Mucosa of stomach (tissue), 1 donor: Measurements from ENCODE around the gene RERE.

ENCODE experiments used
- H3K27me3 ChIP-seq: one replicate; pipeline ENCODE4 v1.7.0; 2013; ENCODE audit warnings: mild to moderate bottlenecking, low read length; ENCODE audit not compliant: control insufficient read depth, insufficient read depth
- H3K36me3 ChIP-seq: one replicate; pipeline ENCODE4 v1.7.0; 2013; ENCODE audit warnings: low read length; ENCODE audit not compliant: control insufficient read depth, insufficient read depth
- H3K4me1 ChIP-seq: one replicate; pipeline ENCODE4 v1.7.0; 2013; ENCODE audit warnings: mild to moderate bottlenecking, low read length; ENCODE audit not compliant: control insufficient read depth, insufficient read depth
- H3K4me3 ChIP-seq: one replicate; pipeline ENCODE4 v1.7.0; 2013; ENCODE audit warnings: low read length
- H3K9ac ChIP-seq: one replicate; pipeline ENCODE4 v1.7.0; 2013; ENCODE audit warnings: mild to moderate bottlenecking, low read length, moderate library complexity
- H3K9me3 ChIP-seq: one replicate; pipeline ENCODE4 v1.7.0; 2013; ENCODE audit warnings: mild to moderate bottlenecking, low read length, moderate library complexity; ENCODE audit not compliant: control insufficient read depth
- donor health status: Pancreatic carcinoma.

RERE gene

DNA sequence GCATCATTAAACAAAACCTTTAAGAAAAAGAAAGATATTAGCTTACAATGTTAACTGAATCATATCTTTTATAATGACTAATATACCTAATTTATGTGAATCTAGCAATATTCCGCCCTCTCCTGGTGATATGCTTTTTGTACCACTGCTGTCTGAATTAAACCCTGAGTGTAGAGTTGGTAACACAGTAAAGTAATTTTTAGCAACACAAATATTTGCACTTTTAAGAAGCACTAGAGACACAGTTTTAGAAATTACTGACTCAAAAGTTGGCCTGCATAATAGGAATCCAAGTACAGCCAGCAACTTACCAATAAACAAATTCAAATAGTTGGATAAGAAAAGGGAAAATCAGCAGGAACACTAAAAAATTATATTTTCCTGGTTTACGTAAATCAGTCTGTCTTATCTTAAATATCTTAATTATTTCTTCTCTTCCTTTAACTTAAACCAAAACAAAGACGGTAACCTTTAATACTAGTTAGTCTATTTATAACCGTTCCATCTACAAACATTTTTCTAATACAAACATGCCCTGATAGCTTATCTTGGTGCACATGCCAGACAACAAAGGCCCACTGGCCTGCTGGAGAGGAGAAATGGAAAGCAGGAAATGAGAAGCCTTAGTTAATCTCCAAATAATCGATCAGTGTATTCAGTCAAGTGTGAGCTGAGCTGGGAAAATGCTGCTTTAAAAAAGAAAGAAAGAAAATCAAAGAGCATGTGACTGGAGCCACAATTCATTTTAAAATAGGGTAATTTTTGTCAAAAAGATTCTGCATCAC, 246.0 kb downstream of the RERE start:
- H3K36me3 ChIP-seq, result no peaks in the 10 kb centered on the region
- H3K4me3 ChIP-seq, result no peak overlapping the region
- no peaks in the 10 kb centered on the region for H3K9me3 ChIP-seq
- no peaks in the 10 kb centered on the region for H3K27me3 ChIP-seq
- H3K4me1 ChIP-seq, result peaks cover 10% of the 10 kb centered on the region
- H3K9ac ChIP-seq, result no peak overlapping the region

DNA sequence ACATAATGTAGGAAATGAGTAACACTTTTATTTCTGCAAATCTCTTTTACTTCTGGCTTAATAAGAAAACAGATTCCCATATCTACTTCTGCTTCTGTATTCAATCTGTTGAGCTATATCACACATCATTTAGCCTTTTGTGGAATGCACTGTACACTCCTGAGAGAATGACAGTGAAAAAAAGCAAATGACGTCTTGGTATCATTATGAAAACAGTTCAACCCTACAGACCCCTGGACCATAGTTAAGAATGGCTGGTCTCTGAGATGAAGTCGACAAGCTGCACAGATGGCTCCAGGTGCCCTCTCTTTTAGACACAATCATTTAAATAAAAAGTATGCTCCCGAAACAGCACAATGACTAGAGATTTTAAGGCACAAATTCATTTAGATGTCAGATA, 247.0 kb downstream of the RERE start:
- Histone ChIP-seq H3K9me3 (no peaks in the 10 kb centered on the region), H3K4me1 (peaks cover 10% of the 10 kb centered on the region)

DNA sequence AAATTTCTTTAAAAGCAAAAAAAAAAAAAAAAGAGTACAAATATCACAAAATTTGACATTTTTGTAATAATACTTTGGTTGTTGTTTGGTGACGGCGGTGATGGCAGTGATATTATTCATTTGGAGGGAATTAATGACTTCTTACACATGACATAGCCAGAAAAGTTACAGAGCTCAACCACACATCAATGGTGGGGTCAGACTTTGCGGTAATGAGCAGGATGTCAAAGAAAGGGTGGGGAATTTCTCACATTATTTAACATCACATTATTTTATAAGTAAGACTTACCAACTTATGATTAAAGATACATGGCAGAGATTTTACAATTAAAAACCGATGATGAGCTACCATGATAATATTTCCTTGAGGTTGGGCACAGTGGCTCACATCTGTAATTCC, 248.2 kb downstream of the RERE start:
- no peaks in the 10 kb centered on the region for H3K27me3 ChIP-seq
- no peak overlapping the region for H3K9ac ChIP-seq
- peaks cover 10% of the 10 kb centered on the region for H3K4me1 ChIP-seq
- no peaks in the 10 kb centered on the region for H3K36me3 ChIP-seq
- H3K4me3 ChIP-seq, result no peak overlapping the region
- H3K9me3 ChIP-seq, result no peaks in the 10 kb centered on the region

More for the DNA sequence above, 247.0 kb downstream of the RERE start:
- Histone ChIP-seq H3K27me3 (no peaks in the 10 kb centered on the region), H3K36me3 (no peaks in the 10 kb centered on the region), H3K4me3 (no peak overlapping the region), H3K9ac (no peak overlapping the region)

DNA sequence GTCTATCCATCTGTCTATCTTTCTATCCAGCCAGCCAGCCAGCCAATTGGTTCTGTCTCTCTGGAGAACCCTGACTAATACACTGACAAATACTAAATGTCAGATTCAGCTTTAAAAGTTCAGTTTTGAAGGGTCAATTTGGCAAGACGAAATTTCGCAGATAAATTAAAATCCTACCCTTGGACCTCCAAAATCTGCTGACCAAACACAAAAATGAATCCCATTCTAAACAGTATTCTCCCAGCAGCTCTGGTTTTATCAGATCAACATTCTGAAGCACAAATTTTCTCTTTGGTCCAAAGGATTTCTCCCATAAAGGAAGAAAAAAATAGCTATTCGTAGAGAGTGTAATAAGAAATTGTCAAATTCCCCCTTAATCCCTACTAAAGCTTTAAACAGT, 248.6 kb downstream of the RERE start:
- Histone ChIP-seq H3K4me1 (peaks cover 14% of the 10 kb centered on the region), H3K36me3 (no peaks in the 10 kb centered on the region), H3K27me3 (no peaks in the 10 kb centered on the region), H3K9ac (no peak overlapping the region), H3K9me3 (no peaks in the 10 kb centered on the region), H3K4me3 (no peak overlapping the region)

DNA sequence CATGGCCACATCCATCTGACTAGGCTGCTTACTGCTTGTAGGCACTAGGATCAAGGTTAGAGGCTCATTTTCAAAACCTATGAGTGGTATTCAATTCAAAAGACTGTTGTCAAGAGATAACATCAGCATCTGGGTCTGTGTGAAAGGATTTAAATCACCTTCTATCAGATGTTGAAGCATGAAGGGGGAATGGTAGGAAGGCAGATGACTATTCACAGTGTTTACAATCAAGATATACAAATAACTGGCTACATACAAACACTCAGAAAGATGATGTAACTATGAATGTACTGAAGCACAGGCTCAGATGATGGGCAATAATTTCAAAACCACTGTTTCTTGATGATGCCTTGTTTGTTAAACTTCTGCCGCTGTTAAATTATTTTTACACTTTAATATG, 250.3 kb downstream of the RERE start:
- H3K9ac ChIP-seq, result no peak overlapping the region
- peaks cover 14% of the 10 kb centered on the region for H3K4me1 ChIP-seq
- H3K27me3 ChIP-seq, result no peaks in the 10 kb centered on the region
- no peaks in the 10 kb centered on the region for H3K36me3 ChIP-seq
- no peak overlapping the region for H3K4me3 ChIP-seq
- no peaks in the 10 kb centered on the region for H3K9me3 ChIP-seq

DNA sequence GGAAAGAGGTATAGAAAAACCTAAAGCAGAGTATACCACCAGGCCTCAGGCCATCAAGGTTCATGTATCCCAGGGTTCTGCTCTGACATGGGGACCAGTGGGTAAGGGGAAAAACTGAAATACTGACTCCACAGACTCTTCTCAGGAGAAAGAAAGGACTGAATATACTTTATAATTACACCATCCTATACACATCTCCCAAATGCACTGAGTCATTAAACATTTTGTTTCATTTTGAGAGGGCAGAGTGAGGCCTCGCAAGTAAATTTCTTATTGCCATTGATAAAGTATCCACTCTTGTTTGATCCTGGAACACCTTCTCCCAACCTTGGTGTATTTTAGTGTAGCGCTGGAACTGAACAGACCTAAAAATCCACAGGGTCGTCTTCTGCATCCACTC, 251.6 kb downstream of the RERE start:
- H3K36me3 ChIP-seq, result no peaks in the 10 kb centered on the region
- no peaks in the 10 kb centered on the region for H3K9me3 ChIP-seq
- H3K4me1 ChIP-seq, result peaks cover 4% of the 10 kb centered on the region
- H3K27me3 ChIP-seq, result no peaks in the 10 kb centered on the region
- no peak overlapping the region for H3K4me3 ChIP-seq
- H3K9ac ChIP-seq, result no peak overlapping the region

DNA sequence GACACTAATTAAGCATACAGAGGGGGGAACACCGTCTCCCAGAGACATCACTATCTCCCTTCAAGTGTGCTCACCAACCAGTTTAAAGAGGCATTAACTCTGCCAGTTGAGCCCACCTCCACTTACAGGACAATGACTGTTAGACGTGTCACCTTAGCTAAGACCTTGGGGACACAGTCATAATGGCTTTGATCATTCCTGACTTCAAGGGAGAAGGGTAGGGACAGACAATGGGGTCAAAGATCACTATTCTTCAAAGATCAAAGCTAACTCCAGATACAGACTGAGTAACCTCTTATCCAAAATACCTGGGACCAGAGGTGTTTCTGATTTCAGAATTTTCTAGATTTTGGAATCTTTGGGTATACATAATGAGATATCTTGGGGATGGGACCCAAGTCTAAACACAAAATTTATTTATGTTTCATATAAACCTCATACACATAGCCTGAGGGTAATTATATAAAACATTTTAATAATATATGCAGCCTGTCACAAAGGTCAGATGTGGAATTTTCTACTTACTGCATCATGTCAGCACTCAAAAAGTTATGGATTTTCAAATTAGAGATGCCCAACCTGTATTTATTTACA, 253.4 kb downstream of the RERE start:
- no peaks in the 10 kb centered on the region for H3K36me3 ChIP-seq
- peaks cover 4% of the 10 kb centered on the region for H3K4me1 ChIP-seq
- H3K9me3 ChIP-seq, result no peaks in the 10 kb centered on the region
- no peak overlapping the region for H3K9ac ChIP-seq
- no peaks in the 10 kb centered on the region for H3K27me3 ChIP-seq
- H3K4me3 ChIP-seq, result no peak overlapping the region

DNA sequence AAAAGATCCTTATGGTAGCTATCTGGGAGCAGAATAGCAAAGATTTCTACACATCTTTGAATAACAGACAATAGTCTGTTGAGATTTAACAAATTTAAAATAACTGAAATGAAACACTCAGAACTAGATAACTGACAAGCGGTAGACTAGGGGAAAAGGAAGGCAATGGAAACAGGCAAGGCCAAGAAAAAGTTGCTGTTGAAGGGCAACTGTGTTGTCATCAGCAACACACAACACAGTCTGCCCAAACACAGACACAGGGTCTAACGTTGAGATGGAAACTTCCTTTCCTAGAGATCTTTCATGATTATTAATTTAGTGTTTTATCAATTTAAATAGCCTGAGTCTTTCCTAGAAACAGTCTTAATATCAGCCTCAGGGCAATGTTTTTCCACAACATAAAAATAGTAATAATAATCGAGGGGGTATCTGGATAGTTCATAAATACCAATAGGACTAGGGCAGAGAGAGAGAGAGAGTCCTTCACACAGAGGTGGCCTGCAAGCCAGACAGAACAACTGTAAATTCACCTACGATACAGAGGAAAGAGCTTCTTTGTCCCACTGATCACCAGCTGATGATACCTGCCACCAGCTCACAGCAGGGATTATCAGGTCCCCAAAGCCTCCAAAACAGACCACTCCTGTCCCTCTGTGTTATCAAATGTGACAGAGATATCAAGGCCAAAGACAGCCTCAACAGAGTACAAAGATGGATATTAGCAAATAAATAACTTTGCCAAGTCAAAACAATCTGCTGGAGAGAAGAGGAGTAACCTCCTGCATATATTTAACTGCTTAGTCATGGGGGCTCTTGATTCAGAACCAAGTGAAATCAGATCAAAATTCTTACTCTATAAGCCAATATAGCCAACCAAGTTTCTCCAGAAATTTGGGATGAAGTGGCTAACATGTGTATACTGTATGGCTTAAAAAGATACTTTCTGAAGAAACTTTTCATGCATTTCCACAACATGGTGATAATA, 254.3 kb downstream of the RERE start:
- H3K4me1 ChIP-seq, result peaks cover 4% of the 10 kb centered on the region
- no peak overlapping the region for H3K9ac ChIP-seq
- no peaks in the 10 kb centered on the region for H3K27me3 ChIP-seq

DNA sequence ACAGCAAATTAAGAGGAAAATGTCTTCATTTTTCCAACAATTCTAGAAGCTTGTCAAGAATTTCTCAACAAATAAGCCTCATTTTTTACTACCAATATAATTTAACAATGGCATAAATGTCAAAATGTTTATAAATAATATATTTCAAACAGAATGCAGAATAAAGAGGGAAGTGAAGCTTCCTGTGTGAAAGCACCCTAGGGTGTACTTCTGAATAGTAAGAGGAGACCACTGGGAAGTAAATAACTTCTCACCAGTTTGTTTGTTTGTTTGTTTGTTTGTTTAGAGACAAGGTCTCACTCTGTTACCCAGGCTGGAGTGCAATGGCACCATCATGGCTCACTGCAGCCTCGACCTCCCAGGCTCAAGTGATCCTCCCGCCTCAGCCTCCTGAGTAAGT, 255.2 kb downstream of the RERE start:
- Histone ChIP-seq H3K27me3 (no peaks in the 10 kb centered on the region), H3K4me3 (no peak overlapping the region), H3K4me1 (peaks cover 4% of the 10 kb centered on the region), H3K9me3 (no peaks in the 10 kb centered on the region), H3K36me3 (no peaks in the 10 kb centered on the region), H3K9ac (no peak overlapping the region)

More for the DNA sequence above, 254.3 kb downstream of the RERE start:
- Histone ChIP-seq H3K9me3 (no peaks in the 10 kb centered on the region), H3K4me3 (no peak overlapping the region), H3K36me3 (no peaks in the 10 kb centered on the region)

DNA sequence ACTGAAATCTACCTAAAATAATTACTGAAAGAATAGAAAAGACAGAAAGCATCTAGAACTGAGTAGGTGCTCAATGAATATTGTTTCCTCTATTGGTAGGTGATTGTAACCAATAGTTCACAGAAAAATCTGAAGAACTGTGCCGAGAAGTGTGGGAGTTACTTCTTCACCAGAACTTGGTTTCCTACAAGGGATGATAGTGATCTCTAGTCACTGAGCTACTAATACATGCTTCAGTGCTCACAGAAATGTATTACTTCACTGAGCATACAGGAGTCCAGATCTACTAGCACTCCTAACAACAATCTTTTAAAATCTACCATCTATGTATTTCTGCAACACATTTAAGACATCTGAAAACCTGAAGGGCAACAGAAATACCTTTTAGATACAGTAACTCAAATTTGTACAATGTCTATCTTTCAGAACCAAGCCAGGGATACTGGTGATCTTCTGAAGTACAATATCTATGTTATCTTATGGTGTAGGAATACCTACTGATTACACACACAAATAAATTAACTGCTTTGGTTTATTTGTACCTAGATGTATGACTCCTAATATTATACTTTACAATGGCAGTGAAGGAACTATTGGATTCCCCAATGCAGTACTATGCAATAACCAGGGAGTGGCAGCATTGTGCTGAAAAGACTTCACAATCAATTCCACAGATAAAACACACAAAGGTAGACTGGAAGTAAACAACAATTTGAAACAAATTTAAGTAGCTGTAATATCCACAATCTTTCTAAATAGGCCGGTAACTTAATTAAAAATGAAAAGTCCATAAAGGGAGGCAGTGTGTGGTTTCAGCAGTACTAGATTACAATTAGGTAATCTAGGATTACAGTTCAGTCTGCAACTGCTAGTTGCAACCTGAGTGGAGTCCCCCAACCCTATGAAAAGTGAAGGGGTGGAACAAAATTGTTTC, 256.6 kb downstream of the RERE start:
- Histone ChIP-seq H3K4me3 (no peak overlapping the region), H3K36me3 (no peaks in the 10 kb centered on the region), H3K27me3 (no peaks in the 10 kb centered on the region), H3K9ac (no peak overlapping the region), H3K9me3 (no peaks in the 10 kb centered on the region), H3K4me1 (peaks cover 4% of the 10 kb centered on the region)

DNA sequence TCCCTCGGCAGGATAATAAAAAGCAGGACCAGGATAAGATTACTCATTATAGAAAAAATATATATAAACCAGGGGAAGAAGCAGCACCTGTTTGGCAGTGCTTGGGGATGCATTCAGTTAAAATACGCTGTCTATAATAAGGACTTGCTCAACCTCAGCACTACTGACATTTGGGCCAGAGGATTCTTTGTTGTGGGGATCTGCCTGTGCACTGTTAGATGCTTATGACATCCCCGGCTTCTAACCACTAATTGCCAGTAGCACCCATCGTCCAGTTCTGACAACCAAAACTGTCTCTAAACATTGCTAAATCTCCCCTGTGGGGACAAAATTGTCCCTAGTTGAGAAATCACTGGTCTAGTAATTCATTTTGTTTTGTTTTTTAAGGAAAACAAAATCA, 257.4 kb downstream of the RERE start:
- H3K27me3 ChIP-seq, result no peaks in the 10 kb centered on the region
- no peaks in the 10 kb centered on the region for H3K9me3 ChIP-seq
- peaks cover 4% of the 10 kb centered on the region for H3K4me1 ChIP-seq
- no peak overlapping the region for H3K9ac ChIP-seq
- H3K36me3 ChIP-seq, result no peaks in the 10 kb centered on the region
- no peak overlapping the region for H3K4me3 ChIP-seq
